ENCODE results near the gene NARF. TPM values are rescaled to one million over a fixed set of nuclear protein-coding genes. Genes with fewer than 3 reads are reported as not detected.

Gene NARF
- total and polyA plus RNA-seq, 2 donors (not counting 3 experiments of a cell fraction or from before 2014, with no cell fraction given) = 83.4 to 158 TPM

DNA sequence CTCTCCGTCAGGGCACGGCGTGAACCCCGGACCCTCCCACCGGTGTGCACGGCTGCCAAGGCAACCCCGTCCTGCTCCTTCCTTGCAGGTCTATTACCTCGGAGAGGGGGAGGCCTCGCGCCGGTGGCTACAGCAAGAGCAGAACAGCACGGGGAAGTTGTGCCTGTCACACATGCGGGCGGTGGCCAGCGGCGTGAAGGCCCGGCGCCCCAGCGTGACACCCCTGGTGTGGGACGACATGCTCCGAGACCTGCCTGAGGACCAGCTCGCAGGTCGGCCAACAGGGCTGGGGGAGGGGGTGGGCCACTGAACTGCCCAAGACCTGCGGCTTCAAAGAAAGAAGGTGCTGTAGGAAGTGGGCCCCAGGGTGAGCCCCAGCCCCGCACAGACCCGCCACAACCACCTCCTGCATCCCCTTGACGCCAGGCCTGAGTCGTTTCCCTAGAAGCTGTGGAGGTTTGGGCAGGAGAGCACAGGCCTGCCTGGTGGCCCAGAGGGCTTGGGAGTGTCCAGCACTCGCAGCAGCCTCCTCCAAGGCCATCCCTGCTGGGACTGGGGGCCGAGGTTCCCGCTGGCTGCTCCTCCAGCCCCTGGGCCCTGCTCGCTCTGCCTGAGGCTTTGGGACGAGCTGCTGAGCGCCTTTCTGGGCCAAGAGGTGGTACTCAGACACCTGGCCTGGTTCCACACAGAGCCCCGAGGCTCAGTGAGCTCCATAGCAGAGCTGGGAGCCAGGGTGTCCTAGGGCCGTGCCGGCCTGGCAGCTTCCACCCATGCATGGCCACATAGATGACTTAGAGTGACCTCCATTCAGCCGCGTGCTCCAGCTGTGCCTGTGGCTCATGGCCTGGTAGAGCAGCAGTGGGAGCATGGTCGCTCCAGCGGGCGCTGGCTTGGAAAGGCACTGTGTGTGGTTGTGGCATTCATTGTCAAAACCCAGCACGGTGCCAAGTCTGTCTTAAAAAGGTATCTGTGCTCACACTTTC, 22.6 kb upstream of the NARF start:
- no peak overlapping the region for H2AFZ ChIP-seq (ENCODE audit: low read depth, low read length)
- FAIRE-seq = no peak
- H3K4me2 ChIP-seq (ENCODE audit: insufficient read depth, low read length) = no peak overlapping the region
- CTCF ChIA-PET = interaction anchor here (0.6 to 1.9 kb wide), 2 partner anchors 11 to 45 kb away, joined by 3 to 8 read pairs; no protein-coding TSS in a partner anchor
- intact Hi-C loops (cut with micrococcal nuclease) = no loop called here
- H3K4me3 ChIP-seq (replicated peaks in 1 of 3; ENCODE audit: insufficient read depth in 1 of 3, low read depth in 1 of 3, low read length in 3 of 3) = no peak overlapping the region
- no peaks in the 10 kb centered on the region for H3K79me2 ChIP-seq (ENCODE audit: control insufficient read depth, insufficient read depth, low read length)
- DNase-seq (ENCODE audit: low read depth, low spot score) = no peak
- no peaks in the 10 kb centered on the region for H3K27me3 ChIP-seq (ENCODE audit: control insufficient read depth in 2 of 2, insufficient read depth in 2 of 2, low read length in 2 of 2)
- no peaks in the 10 kb centered on the region for H4K20me1 ChIP-seq (replicated peaks; ENCODE audit: control insufficient read depth, extremely low read depth, insufficient read depth, low read length)
- TF ChIP-seq GATA2 (IDR thresholded peaks at IDR 0.05; ENCODE audit: insufficient read depth, insufficient read length, low read depth, low read length) = no peak
- TF ChIP-seq POLR2A (IDR thresholded peaks at IDR 0.05; ENCODE audit: low read depth, low read length) = no peak
- TF ChIP-seq, protein P1, sequence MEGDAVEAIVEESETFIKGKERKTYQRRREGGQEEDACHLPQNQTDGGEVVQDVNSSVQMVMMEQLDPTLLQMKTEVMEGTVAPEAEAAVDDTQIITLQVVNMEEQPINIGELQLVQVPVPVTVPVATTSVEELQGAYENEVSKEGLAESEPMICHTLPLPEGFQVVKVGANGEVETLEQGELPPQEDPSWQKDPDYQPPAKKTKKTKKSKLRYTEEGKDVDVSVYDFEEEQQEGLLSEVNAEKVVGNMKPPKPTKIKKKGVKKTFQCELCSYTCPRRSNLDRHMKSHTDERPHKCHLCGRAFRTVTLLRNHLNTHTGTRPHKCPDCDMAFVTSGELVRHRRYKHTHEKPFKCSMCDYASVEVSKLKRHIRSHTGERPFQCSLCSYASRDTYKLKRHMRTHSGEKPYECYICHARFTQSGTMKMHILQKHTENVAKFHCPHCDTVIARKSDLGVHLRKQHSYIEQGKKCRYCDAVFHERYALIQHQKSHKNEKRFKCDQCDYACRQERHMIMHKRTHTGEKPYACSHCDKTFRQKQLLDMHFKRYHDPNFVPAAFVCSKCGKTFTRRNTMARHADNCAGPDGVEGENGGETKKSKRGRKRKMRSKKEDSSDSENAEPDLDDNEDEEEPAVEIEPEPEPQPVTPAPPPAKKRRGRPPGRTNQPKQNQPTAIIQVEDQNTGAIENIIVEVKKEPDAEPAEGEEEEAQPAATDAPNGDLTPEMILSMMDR (IDR thresholded peaks at IDR 0.05; ENCODE audit: extremely low read depth in 1 of 2, insufficient read depth in 1 of 2, low read depth in 1 of 2, low read length in 2 of 2) = no peak
- TF ChIP-seq, protein P2, sequence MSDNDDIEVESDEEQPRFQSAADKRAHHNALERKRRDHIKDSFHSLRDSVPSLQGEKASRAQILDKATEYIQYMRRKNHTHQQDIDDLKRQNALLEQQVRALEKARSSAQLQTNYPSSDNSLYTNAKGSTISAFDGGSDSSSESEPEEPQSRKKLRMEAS (IDR thresholded peaks at IDR 0.05; ENCODE audit: insufficient read depth, insufficient read length) = no peak
- TF ChIP-seq EZH2 (IDR thresholded peaks at IDR 0.05; ENCODE audit: borderline replicate concordance, low read depth, low read length, severe bottlenecking) = no peak
- no peak for TF ChIP-seq JUN (IDR thresholded peaks at IDR 0.05; ENCODE audit: borderline replicate concordance, insufficient read depth, insufficient read length, low read depth)
- TF ChIP-seq FOS (IDR thresholded peaks at IDR 0.05; ENCODE audit: borderline replicate concordance, insufficient read depth, low read length) = no peak
- TF ChIP-seq MYC (IDR thresholded peaks at IDR 0.05; ENCODE audit: low read depth, low read length) = no peak
- no peak for TF ChIP-seq POLR2AphosphoS5 (IDR thresholded peaks at IDR 0.05; ENCODE audit: insufficient read depth, low read depth, low read length)
- H3K9me3 ChIP-seq (replicated peaks; ENCODE audit: control insufficient read depth, insufficient read depth, low read length) = no peaks in the 10 kb centered on the region
- no peaks in the 10 kb centered on the region for H3K4me1 ChIP-seq (ENCODE audit: control insufficient read depth, extremely low read depth, insufficient read depth, low read length)
- no peak overlapping the region for H3K9ac ChIP-seq (replicated peaks; ENCODE audit: extremely low read depth, insufficient read depth, low read length)
- H3K36me3 ChIP-seq (ENCODE audit: control insufficient read depth in 2 of 2, extremely low read depth in 1 of 2, insufficient read depth in 2 of 2, low read length in 2 of 2) = no peaks in the 10 kb centered on the region
- no TSS peak for BruUV-seq (replicated peaks)
- dilution Hi-C loops (cut with MboI; ENCODE audit: extremely low pct_ligation_motif_present, low sequenced_read_pairs) = no loop called here
- no peak overlapping the region for H3K27ac ChIP-seq (ENCODE audit: insufficient read depth, low read depth, low read length)
- POLR2A ChIA-PET = no interaction called here
- H3K9me1 ChIP-seq (replicated peaks; ENCODE audit: control insufficient read depth, extremely low read depth, insufficient read depth, low read length) = no peaks in the 10 kb centered on the region

Data from endothelial cell of umbilical vein (primary cell).